Mesenchymal stem cell (in vitro differentiated cells and primary cell): ENCODE data around the gene ZBTB12.

ENCODE experiments used
- DNase-seq: peaks from one replicate; pipeline ENCODE4 v3.0.0-alpha.2; 2013
- H2AFZ ChIP-seq: one replicate; pipeline ENCODE4 v1.6.1; 2013; ENCODE audit warnings: low read depth, mild to moderate bottlenecking, control low read depth, inconsistent platforms, low read length, moderate library complexity
- H2AK5ac ChIP-seq: 2 replicates; pipeline ENCODE4 v1.6.1; 2013; ENCODE audit warnings: low read length, moderate library complexity, mild to moderate bottlenecking, inconsistent platforms; ENCODE audit not compliant: severe bottlenecking
- H2BK120ac ChIP-seq: one replicate; pipeline ENCODE4 v1.6.1; 2013; ENCODE audit warnings: low read depth, mild to moderate bottlenecking, inconsistent platforms, low read length, moderate library complexity
- H2BK12ac ChIP-seq, 2 experiments: one replicate each; pipeline ENCODE4 v1.6.1; 2013; ENCODE audit warnings: inconsistent platforms in 2 of 2, low read length in 2 of 2, mild to moderate bottlenecking in 2 of 2, moderate library complexity in 2 of 2, control low read depth in 1 of 2
- H2BK15ac ChIP-seq: one replicate; pipeline ENCODE4 v1.6.1; 2013; ENCODE audit warnings: mild to moderate bottlenecking, low read depth, inconsistent platforms; ENCODE audit not compliant: poor library complexity, severe bottlenecking
- H2BK5ac ChIP-seq: 2 replicates; pipeline ENCODE4 v1.6.1; 2013; ENCODE audit warnings: low read depth, mild to moderate bottlenecking, low read length, control low read depth, inconsistent platforms; ENCODE audit not compliant: poor library complexity, severe bottlenecking
- H3K14ac ChIP-seq, 2 experiments: one replicate each; pipeline ENCODE4 v1.6.1; 2013; ENCODE audit warnings: inconsistent platforms in 2 of 2, low read length in 2 of 2, control low read depth in 1 of 2, mild to moderate bottlenecking in 1 of 2, moderate library complexity in 1 of 2
- H3K18ac ChIP-seq, 2 experiments: one replicate each; pipeline ENCODE4 v1.6.1; 2013; ENCODE audit warnings: inconsistent platforms in 2 of 2, low read length in 2 of 2, control low read depth in 1 of 2, low read depth in 1 of 2, mild to moderate bottlenecking in 1 of 2
- H3K23ac ChIP-seq, 2 experiments: one replicate each; pipeline ENCODE4 v1.6.1; 2013; ENCODE audit warnings: inconsistent platforms in 2 of 2, low read length in 2 of 2, mild to moderate bottlenecking in 2 of 2, moderate library complexity in 2 of 2, control low read depth in 1 of 2
- H3K27ac ChIP-seq: 2 replicates; pipeline ENCODE4 v1.5.1; 2013; ENCODE audit warnings: mild to moderate bottlenecking, moderate library complexity, low read length, control low read depth, inconsistent platforms; ENCODE audit not compliant: poor library complexity, severe bottlenecking
- H3K27me3 ChIP-seq, 2 experiments: 2 replicates each; pipeline versions ENCODE4 v1.6.1 to v1.7.0; 2013; ENCODE audit warnings: low read length in 2 of 2, mild to moderate bottlenecking in 2 of 2, moderate library complexity in 2 of 2, control low read depth in 1 of 2, inconsistent platforms in 1 of 2; ENCODE audit not compliant: control insufficient read depth in 1 of 2, insufficient read depth in 1 of 2
- H3K36me3 ChIP-seq, 2 experiments: 2 replicates each; pipeline versions ENCODE4 v1.6.1 to v1.7.0; 2013; ENCODE audit warnings: low read length in 2 of 2, control low read depth in 1 of 2, inconsistent platforms in 1 of 2, low read depth in 1 of 2, mild to moderate bottlenecking in 1 of 2; ENCODE audit not compliant: insufficient read depth in 2 of 2, control insufficient read depth in 1 of 2
- H3K4ac ChIP-seq, 2 experiments: one replicate each; pipeline ENCODE4 v1.6.1; 2013; ENCODE audit warnings: inconsistent platforms in 2 of 2, low read length in 2 of 2, mild to moderate bottlenecking in 2 of 2, moderate library complexity in 2 of 2, control low read depth in 1 of 2, low read depth in 1 of 2
- H3K4me1 ChIP-seq: 2 replicates; pipeline ENCODE4 v1.6.1; 2013; ENCODE audit warnings: low read depth, low read length, control low read depth; ENCODE audit not compliant: control insufficient read depth, insufficient read depth
- H3K4me2 ChIP-seq: 2 replicates; pipeline ENCODE4 v1.6.1; 2013; ENCODE audit warnings: low read length, mild to moderate bottlenecking, inconsistent platforms; ENCODE audit not compliant: poor library complexity, severe bottlenecking
- H3K4me3 ChIP-seq, 2 experiments: 2 replicates each; pipeline versions ENCODE4 v1.5.1 to v1.7.0; 2013; ENCODE audit warnings: low read length in 2 of 2, mild to moderate bottlenecking in 2 of 2, control low read depth in 1 of 2, low read depth in 1 of 2; ENCODE audit not compliant: insufficient read depth in 1 of 2
- H3K79me1 ChIP-seq: replicated peaks from 2 replicates; pipeline ENCODE4 v1.6.1; 2013; ENCODE audit warnings: mild to moderate bottlenecking, control low read depth, low read length, inconsistent platforms; ENCODE audit not compliant: poor library complexity, severe bottlenecking
- H3K9ac ChIP-seq: 2 replicates; pipeline ENCODE4 v1.7.0; 2013; ENCODE audit warnings: mild to moderate bottlenecking, low read length, moderate library complexity
- H3K9me3 ChIP-seq: 2 replicates; pipeline ENCODE4 v1.7.0; 2013; ENCODE audit warnings: mild to moderate bottlenecking, low read length; ENCODE audit not compliant: control insufficient read depth
- H4K8ac ChIP-seq: one replicate; pipeline ENCODE4 v1.6.1; 2013; ENCODE audit warnings: inconsistent platforms, mild to moderate bottlenecking, low read length, moderate library complexity
- H4K91ac ChIP-seq: one replicate; pipeline ENCODE4 v1.6.1; 2013; ENCODE audit warnings: mild to moderate bottlenecking, low read length, inconsistent platforms
- WGBS: methylation state at CpG from one replicate; pipeline ENCODE4 v1.1.7; 2013; ENCODE audit warnings: mixed read lengths; 5-methylcytosine and 5-hydroxymethylcytosine counted together

Gene ZBTB12

DNA sequence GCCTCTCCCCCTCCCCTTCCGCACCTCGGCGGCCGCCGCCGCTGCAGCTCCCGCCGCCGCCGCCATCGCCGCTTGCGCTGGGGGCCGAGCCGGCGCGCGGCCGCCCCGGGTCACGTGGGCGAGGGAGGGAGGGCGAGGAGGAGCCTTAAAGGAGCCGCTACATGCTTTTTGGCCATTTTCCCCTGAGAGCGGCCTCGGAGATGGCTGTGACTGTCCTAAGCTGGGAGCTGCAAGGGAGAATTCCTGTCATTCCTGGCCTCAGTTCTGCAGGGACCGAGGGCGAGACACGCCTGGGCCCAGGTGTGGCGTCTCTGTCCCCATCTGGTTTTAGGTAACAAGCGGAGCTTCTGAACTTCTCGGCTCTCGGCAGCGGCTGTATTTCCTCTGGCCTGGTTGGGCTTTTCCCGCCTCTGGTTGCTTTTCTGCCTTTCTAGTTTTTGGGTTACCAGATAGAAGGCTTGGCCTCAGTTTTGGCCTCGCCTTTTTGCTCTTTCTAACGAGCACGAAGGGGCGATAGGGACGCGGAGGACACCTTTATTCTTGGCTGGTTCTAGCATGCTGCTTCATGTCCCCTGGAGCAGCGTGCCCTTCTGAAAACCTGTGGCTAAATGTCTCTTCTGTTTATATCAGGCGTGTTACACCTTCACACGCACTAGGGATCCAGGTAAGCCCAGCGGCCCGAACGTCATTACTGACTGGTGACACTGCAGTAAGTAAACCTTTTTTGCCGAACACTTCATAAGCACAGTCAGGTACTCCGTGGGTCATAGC is 4.1 kb downstream of the ZBTB12 start, which contains the start of gene EHMT2:
TSS of gene EHMT2 (minus strand) at position 87 of the 771 bp plus-strand sequence. CDS start at position 66, 21 bp downstream.
- Histone ChIP-seq H3K14ac (peak within 1 kb of the TSS in 1 of 2 experiments; percentile 94), H3K23ac (peak within 1 kb of the TSS in 1 of 2 experiments; percentile 96), H3K9ac (peak within 1 kb of the TSS; percentile 96), H4K91ac (no peak within 1 kb of the TSS), H3K4ac (peak within 1 kb of the TSS; percentile 5 to 79), H2AK5ac (no peak within 1 kb of the TSS), H3K36me3 (peaks cover 25 to 35% of the 10 kb centered on the region in 2 experiments), H3K9me3 (no peaks in the 10 kb centered on the region), H3K27ac (no peak within 1 kb of the TSS), H3K27me3 (no peaks in the 10 kb centered on the region), H2BK120ac (peak within 1 kb of the TSS; percentile 67), H3K18ac (peak within 1 kb of the TSS in 1 of 2 experiments; percentile 83), H3K4me2 (peak within 1 kb of the TSS; percentile 62), H3K79me1 (peaks cover 18% of the 10 kb centered on the region), H3K4me1 (peaks cover 25% of the 10 kb centered on the region), H2BK12ac (peak within 1 kb of the TSS in 1 of 2 experiments; percentile 87), H2AFZ (peak within 1 kb of the TSS; percentile 91), H3K4me3 (peak within 1 kb of the TSS; percentile 93 to 96), H4K8ac (peak within 1 kb of the TSS; percentile 56), H2BK5ac (no peak within 1 kb of the TSS), H2BK15ac (peak within 1 kb of the TSS; percentile 60)
- peak; percentile 83 for DNase-seq
- under 1% methylated on average over 46 of the region's 49 CpGs for WGBS

DNA sequence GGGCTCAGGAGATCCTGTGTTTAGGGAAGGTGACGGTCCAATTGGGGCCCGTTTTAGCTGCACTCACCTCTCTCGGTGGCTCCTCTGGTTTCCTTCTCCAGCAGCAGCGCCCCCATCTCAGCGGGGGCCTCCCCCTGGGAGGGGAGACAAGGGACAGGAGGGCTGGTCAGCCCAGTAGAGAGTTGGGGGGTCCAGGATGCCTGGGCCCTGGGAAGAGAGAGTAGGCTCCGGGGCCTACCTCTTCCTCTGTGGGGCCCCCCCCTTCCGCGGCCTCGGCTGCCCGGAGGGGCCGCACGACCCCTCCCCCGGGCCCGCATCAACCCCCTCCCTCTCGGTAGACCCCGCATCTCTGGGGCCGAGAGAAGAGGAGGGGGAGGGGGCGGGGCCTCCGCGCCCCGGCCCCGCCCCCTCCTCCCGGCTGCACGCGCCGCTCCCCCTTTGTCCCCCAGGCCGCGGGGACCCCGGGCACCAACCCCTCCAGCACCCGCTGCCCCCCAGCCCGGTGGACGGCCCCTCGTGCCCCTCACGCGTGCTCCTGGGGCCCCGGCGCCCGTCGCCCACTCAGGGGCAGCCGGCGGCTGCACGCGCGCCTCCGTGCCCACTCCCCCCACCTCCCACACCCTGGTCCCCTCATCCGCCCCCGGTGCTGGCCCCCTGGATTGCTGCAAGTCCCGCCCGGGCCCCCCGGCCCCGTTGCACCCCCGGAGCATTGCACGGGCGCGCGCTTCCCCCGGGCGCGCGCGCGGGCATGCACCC is 4.9 kb downstream of the ZBTB12 start:
- Histone ChIP-seq H3K79me1 (peaks cover 24% of the 10 kb centered on the region), H3K27me3 (no peaks in the 10 kb centered on the region), H3K4me1 (peaks cover 27% of the 10 kb centered on the region), H2AFZ (peak overlapping the region; percentile 80), H3K14ac (peak overlapping the region in 1 of 2 experiments; percentile 82), H2BK12ac (peak overlapping the region in 1 of 2 experiments; percentile 42), H4K91ac (no peak overlapping the region), H3K23ac (no peak overlapping the region), H3K9ac (peak overlapping the region; percentile 92), H3K4me3 (peak overlapping the region; percentile 93 to 96), H3K27ac (no peak overlapping the region), H3K4me2 (peak overlapping the region; percentile 55), H2AK5ac (no peak overlapping the region), H3K4ac (peak overlapping the region; percentile 5 to 79), H3K36me3 (peaks cover 33 to 43% of the 10 kb centered on the region in 2 experiments), H4K8ac (peak overlapping the region; percentile 56), H3K9me3 (no peaks in the 10 kb centered on the region), H2BK15ac (peak overlapping the region; percentile 60), H2BK5ac (no peak overlapping the region), H2BK120ac (peak overlapping the region; percentile 67), H3K18ac (peak overlapping the region in 1 of 2 experiments; percentile 83)
- WGBS = 1% methylated on average over 17 of the region's 62 CpGs
- DNase-seq = no peak

DNA sequence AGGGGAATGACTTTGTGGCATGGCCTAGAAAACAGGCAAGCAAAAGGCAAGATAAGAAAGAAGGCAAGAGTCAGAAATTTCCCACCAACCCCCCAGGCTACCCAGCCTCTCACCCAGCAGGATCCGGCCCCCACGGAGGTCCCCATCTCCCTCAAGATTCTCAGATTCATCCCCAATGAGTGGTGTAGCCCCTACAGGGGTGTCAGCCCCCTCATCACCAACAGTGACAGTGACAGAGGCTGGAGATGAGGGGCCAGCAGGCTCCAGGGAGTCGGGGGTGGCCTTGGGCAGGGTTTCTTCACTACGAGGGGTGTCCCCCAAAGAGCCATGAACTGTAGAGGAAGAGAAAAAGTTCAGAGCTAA is 5.4 kb downstream of the ZBTB12 start:
- Histone ChIP-seq H3K18ac (no peak overlapping the region), H3K14ac (no peak overlapping the region), H2BK5ac (no peak overlapping the region), H2BK12ac (no peak overlapping the region), H3K9me3 (no peaks in the 10 kb centered on the region), H3K4me1 (peaks cover 27% of the 10 kb centered on the region), H3K79me1 (peaks cover 24% of the 10 kb centered on the region), H2BK120ac (no peak overlapping the region), H2BK15ac (peak overlapping the region; percentile 60), H2AFZ (no peak overlapping the region), H3K36me3 (peaks cover 39 to 46% of the 10 kb centered on the region in 2 experiments), H4K91ac (no peak overlapping the region), H3K4me3 (peak overlapping the region; percentile 93 to 96), H3K27me3 (no peaks in the 10 kb centered on the region), H3K27ac (no peak overlapping the region), H3K4ac (peak overlapping the region in 1 of 2 experiments; percentile 5), H3K9ac (peak overlapping the region; percentile 92), H3K23ac (no peak overlapping the region), H3K4me2 (peak overlapping the region; percentile 55), H2AK5ac (no peak overlapping the region), H4K8ac (no peak overlapping the region)
- no peak for DNase-seq
- WGBS = 61% methylated on average over 4 of the region's 4 CpGs

DNA sequence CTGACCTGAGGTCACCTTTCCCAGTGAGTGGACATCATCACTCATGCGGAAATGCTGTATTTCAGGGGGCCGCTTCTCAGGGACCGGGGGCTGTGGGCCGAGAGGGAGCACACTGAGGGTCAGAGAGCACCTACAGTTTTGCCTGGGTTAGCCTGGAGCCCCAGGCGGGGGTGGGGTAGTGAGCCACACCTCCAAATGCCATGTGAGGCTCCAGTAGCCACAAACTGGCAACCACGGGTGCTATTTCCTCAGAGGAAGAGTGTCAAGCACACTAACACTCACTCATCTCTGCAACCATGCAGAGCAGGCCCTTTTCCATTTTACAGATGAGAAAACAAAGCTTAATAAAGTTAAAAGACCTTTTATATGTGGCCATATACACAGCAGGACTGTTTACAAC is 9.1 kb downstream of the ZBTB12 start:
- Histone ChIP-seq H3K4me1 (peaks cover 10% of the 10 kb centered on the region), H2AK5ac (no peak overlapping the region), H3K9me3 (no peaks in the 10 kb centered on the region), H3K9ac (peak overlapping the region; percentile 4), H3K27ac (no peak overlapping the region), H2BK120ac (no peak overlapping the region), H2BK12ac (no peak overlapping the region), H4K91ac (no peak overlapping the region), H3K4me2 (no peak overlapping the region), H3K18ac (no peak overlapping the region), H3K36me3 (peaks cover 51 to 67% of the 10 kb centered on the region in 2 experiments), H2AFZ (no peak overlapping the region), H4K8ac (no peak overlapping the region), H3K4ac (no peak overlapping the region), H2BK15ac (no peak overlapping the region), H3K79me1 (peaks cover 22% of the 10 kb centered on the region), H2BK5ac (no peak overlapping the region), H3K23ac (no peak overlapping the region), H3K4me3 (no peak overlapping the region), H3K14ac (no peak overlapping the region), H3K27me3 (no peaks in the 10 kb centered on the region)
- no peak for DNase-seq
- 86% methylated on average over 5 of the region's 6 CpGs for WGBS
